Cardiac fibroblast (primary cell): ENCODE measurements around the gene DNAJB2.
A peak's percentile ranks its signal among the peaks of the same experiment; 100 is the strongest.

Experiments
- DNase-seq, 2 donors: peaks; one replicate each; pipeline versions ENCODE4 v3.0.0 to v3.0.0-alpha.2; 2010; ENCODE audit warnings: low read depth in 2 of 2
- H3K4me3 ChIP-seq, 2 donors: replicated peaks in 1 of 2; 1 replicate in 1 of 2; 2 replicates in 1 of 2; pipeline ENCODE4 v1.5.1; 2011; ENCODE audit warnings: low read depth in 2 of 2, low read length in 2 of 2, mild to moderate bottlenecking in 2 of 2, moderate library complexity in 1 of 2
- TF ChIP-seq, protein P1 (sequence below): IDR thresholded peaks from one replicate; pipeline ENCODE4 v1.5.1; 2011; ENCODE audit warnings: low read depth, mild to moderate bottlenecking, low read length, inconsistent platforms

DNAJB2 gene

DNA sequence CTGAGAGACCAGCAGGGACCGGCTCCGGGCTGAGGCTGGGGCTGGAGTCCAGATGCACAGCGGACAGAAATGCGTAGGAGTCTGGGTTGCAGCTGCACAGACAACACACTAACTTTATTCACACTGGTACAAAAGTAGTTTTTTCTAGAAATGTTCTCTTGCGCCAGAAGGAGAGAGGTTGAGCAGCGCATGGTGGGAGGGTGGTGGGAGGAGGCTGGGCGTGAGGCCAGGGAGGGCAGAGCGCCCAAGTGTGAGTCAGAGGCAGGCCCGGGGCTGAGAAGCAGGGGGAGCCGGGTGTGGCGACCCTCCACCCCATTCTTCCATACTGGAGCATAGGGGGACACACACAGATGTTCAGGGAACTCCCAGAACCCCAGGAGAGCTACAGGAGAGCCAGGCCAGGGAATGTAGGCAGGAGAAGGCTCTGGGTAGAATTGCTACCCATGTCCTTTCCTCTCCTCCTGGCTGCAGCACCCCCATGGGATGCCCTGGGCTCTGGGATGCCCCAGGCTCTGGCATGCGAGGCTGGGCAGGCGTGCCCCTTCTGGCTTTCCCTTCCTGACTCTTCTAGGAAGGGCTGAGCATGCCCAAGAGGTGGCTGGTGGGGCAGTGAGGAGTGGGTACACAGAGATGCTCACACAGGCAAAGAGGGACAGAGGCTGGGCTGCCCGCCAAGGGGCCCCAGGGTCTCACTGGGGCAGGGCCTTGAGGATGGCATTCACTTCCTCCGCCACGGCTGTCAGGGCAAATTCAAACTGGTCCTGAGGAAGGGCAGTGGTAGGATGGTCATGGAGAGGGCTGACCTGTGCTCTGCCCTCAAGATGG is 10.6 kb downstream of the DNAJB2 start:
- TF ChIP-seq, protein P1, sequence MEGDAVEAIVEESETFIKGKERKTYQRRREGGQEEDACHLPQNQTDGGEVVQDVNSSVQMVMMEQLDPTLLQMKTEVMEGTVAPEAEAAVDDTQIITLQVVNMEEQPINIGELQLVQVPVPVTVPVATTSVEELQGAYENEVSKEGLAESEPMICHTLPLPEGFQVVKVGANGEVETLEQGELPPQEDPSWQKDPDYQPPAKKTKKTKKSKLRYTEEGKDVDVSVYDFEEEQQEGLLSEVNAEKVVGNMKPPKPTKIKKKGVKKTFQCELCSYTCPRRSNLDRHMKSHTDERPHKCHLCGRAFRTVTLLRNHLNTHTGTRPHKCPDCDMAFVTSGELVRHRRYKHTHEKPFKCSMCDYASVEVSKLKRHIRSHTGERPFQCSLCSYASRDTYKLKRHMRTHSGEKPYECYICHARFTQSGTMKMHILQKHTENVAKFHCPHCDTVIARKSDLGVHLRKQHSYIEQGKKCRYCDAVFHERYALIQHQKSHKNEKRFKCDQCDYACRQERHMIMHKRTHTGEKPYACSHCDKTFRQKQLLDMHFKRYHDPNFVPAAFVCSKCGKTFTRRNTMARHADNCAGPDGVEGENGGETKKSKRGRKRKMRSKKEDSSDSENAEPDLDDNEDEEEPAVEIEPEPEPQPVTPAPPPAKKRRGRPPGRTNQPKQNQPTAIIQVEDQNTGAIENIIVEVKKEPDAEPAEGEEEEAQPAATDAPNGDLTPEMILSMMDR = no peak
- no peak overlapping the region for H3K4me3 ChIP-seq
- peak; percentile 91 to 98 for DNase-seq

DNA sequence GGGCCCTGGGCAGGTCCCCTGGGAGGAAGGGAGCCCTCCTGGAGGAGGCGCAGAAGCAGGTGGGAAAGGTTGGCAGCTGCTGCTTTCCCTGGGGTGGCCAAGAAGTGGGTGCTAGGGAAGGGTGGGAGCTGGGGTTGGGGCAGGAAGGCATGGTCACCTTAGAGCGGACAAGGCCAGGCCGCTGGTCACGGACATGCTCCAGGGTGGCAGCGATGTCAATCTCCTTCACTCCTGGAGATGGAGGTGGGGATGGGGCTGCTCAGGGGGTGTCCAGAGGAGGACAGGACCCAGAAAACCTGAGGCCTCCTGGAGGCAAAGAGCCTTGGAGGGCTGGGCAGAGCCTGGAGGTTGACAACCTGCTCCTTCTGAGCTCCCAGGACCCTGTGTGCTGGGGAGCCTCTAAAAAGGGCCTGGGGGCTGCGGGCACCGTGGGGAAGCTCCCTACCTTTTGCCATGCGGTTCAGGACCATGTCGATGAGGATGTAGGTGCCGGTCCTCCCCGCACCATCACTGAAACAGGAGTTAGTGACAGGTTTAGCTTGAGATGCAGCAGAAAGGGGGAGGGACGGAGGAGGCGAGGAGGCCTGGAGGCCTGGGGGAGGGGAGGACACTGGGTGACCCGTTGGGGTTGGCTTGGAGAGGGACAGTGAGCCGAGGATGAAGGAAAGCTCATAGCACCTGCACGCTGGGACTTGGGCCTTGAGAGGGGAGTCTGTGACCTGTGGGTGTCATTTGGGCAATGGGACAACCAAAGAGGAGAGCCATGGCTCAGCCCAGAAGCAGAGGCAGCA is 11.4 kb downstream of the DNAJB2 start:
- DNase-seq = no peak
- TF ChIP-seq, protein P1 = no peak
- no peak overlapping the region for H3K4me3 ChIP-seq

DNA sequence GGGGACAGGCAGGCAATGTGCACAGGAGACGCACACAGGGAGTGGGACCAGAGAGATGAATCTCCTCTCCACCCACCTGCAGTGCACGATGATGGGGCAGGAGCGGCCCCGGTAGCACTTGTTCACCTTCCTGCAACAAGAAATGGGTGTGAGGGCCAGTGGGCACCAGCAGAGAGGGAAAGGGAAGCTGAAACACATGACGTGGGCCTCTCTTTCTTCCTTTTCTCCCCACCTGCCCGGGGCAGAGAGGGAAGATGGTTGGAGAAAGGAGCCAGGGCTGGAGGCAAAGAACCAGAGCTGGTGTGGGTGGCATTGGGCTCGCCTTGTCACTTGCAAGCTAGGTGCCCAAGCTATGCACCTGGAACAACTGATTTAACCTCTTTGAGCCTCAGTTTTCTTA is 12.2 kb downstream of the DNAJB2 start:
- H3K4me3 ChIP-seq = no peak overlapping the region
- no peak for DNase-seq
- TF ChIP-seq, protein P1 = no peak

DNA sequence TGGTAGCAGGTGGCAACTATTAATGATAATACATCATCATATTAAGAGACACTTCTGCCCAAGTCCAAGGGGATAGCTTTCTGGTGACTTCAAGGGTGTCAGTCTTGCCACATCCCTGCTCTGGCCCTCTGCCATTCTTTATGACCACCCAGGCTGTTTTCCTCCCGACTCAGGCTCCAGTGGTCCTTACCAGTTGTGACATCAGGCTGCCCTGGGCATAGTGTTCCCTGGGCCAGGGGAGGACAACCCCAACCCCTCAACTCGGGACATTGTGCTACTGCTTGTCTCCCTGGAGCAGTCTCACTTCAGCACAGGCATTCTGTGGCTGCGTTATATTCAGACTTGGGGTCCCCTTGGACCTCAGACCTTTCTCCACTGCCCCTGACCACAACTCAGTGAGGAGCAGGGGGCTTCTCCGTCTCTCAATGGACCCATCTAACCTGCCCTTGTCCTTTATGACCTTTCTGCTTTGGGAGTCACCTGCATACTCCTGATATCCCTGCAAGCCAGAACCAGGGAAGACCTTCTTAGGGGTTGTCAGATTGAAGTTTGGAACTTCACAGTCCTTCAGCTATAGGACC is 12.8 kb downstream of the DNAJB2 start:
- DNase-seq = no peak
- H3K4me3 ChIP-seq = no peak overlapping the region
- TF ChIP-seq, protein P1 = no peak

DNA sequence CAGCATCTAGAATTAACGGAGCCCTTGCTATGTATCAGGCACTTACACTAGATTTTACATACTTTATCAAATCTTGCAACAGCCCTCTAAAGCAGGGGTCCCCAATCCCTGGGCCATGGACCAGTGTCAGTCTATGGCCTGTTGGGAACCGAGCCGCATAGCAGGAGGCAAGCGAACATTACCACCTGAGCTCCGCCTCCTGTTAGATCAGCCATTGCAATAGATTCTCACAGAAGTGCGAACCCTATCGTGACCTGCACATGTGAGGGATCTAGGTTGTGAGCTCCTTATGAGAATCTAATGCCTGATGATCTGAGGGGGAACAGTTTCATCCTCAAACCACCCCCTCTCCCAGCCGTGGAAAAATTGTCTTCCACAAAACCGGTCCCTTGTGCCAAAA is 13.4 kb downstream of the DNAJB2 start:
- H3K4me3 ChIP-seq = no peak overlapping the region
- DNase-seq = no peak
- TF ChIP-seq, protein P1 = no peak

DNA sequence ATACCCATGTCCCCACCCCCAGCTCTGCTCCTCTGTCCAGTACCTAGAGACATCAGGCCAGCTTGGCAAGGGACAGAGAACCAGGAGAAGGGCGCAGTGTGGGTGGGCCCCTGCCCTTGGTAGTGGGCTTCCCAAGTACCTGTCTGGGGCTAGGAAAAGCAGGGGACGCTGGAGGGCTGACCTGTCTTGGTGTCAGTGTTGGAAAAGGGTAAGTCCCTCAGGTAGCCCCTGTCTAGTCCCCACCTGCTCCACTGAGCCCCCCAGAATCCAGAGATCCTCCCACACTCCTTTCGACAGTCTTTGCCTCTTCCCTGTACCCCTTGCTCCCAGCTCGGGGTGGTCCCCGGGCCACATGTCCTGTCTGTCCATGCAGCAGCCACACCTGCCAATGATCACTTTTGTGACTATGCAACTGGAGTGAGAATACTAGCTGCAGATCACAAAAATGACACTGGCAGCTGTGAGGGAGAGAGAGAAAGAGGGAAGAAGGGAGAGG is 14.6 kb downstream of the DNAJB2 start:
- DNase-seq = no peak
- TF ChIP-seq, protein P1 = no peak
- H3K4me3 ChIP-seq = no peak overlapping the region
